ENCODE results near the gene ZBTB7B.

Gene ZBTB7B

DNA sequence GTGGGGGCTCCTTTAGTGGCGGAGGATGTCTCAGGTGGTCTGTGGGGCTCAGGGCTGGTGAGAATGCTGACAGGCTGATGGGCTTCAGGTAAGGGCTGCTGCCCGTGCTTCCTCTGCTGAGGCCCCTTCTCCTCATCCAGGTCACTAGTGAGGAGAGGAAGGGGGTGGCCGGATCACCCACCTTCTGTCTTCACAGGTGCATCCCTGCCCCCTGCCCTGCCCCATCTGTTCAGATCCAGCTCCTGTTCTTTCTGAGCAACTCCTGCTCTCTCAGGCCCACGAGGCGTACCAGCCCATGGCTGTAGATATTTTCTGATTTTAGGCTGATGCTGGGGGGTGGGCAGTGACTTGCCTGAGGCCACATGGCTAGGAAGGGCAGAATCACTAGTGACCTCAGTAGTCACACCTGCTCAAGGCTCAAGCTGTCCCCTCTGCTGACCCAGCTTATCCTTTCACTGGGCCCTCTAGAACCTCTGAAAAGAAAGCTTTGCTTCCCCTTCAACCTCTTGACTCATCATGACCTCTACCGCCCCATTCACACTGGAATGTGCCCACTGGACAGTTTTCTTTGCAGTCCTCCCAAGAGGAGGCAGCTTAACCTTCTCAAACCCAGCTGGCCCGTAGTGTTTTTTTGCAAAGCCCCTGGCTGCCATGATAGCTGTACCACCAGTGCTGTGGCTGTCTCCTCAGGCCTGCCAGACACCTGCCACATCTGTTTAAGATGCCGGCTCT, 16.2 kb downstream of the ZBTB7B start:
- H3K4me1 ChIP-seq (ENCODE audit: low read length) = peaks cover 30% of the 10 kb centered on the region
- peak overlapping the region; percentile 74; the same call in 1 of the 2 replicates for H3K4me3 ChIP-seq (ENCODE audit: low read length)
- H3K9me3 ChIP-seq (ENCODE audit: insufficient read depth, low read length) = no peaks in the 10 kb centered on the region
- no peak overlapping the region for H3K27ac ChIP-seq (ENCODE audit: low read length)
- peaks cover 26% of the 10 kb centered on the region for H3K36me3 ChIP-seq (replicated peaks; ENCODE audit: low read depth, low read length)
- no peak overlapping the region for H3K9ac ChIP-seq (ENCODE audit: low read length)
- H3K4me2 ChIP-seq (ENCODE audit: low read length) = peak overlapping the region; percentile 79; the same call in 1 of the 2 replicates
- H2AFZ ChIP-seq (ENCODE audit: low read depth, low read length) = no peak overlapping the region
- peaks cover 10% of the 10 kb centered on the region for H4K20me1 ChIP-seq (ENCODE audit: insufficient read depth, low read length)
- no peaks in the 10 kb centered on the region for H3K79me2 ChIP-seq (ENCODE audit: low read length)
- TF ChIP-seq, protein P1, sequence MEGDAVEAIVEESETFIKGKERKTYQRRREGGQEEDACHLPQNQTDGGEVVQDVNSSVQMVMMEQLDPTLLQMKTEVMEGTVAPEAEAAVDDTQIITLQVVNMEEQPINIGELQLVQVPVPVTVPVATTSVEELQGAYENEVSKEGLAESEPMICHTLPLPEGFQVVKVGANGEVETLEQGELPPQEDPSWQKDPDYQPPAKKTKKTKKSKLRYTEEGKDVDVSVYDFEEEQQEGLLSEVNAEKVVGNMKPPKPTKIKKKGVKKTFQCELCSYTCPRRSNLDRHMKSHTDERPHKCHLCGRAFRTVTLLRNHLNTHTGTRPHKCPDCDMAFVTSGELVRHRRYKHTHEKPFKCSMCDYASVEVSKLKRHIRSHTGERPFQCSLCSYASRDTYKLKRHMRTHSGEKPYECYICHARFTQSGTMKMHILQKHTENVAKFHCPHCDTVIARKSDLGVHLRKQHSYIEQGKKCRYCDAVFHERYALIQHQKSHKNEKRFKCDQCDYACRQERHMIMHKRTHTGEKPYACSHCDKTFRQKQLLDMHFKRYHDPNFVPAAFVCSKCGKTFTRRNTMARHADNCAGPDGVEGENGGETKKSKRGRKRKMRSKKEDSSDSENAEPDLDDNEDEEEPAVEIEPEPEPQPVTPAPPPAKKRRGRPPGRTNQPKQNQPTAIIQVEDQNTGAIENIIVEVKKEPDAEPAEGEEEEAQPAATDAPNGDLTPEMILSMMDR (IDR thresholded peaks at IDR 0.05; ENCODE audit: low read depth, low read length) = no peak
- no peak for TF ChIP-seq EZH2phosphoT487 (IDR thresholded peaks at IDR 0.05; ENCODE audit: low read depth)
- peaks cover 5% of the 10 kb centered on the region; the same call in 1 of the 2 replicates for H3K27me3 ChIP-seq (ENCODE audit: low read depth, low read length)

DNA sequence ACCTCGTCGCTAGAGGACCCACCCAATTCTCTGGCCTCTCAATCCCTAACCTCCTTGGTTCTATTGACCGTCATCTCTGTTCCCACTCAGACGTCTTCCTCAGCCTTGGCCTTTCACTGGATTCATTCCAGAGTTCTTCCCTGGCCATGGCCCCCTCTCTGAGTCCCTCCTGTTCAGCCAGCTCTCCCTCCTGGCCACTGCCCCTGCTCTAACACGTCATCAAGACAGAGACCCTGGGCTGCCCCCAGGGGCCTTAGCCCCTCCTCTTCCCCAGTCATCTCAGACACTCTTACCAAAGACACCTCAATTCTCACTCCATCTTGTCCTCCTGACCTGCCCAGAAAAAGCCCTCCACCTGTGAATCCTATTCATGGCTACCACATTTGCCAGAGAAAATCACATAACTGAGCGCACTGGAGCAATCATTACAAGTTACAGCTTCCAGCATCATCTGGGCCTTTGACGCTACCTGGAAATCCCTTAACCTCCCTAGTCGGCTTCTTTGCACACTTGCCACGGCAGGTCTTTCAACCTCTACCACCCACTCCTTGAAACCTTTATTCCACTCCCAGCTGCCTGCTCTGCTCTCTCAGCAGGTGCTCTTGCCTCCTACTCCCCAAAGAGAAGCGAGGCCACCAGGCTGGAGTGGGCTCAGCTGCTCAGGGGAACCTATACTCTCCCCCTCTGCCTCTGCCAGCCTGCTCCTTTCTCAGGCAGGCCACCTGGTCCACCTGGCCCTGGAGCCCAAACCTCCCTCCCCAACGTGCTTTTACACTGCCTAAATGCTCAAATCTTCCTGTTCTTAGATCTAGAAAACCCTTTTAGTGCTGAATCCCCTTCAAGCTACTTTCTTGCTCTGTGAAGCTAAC, 17.0 kb downstream of the ZBTB7B start:
- TF ChIP-seq, protein P1 (IDR thresholded peaks at IDR 0.05; ENCODE audit: low read depth, low read length) = no peak
- TF ChIP-seq EZH2phosphoT487 (IDR thresholded peaks at IDR 0.05; ENCODE audit: low read depth) = no peak
- Histone ChIP-seq H3K4me1 (ENCODE audit: low read length) (peaks cover 30% of the 10 kb centered on the region), H3K27ac (ENCODE audit: low read length) (no peak overlapping the region), H3K36me3 (replicated peaks; ENCODE audit: low read depth, low read length) (peaks cover 25% of the 10 kb centered on the region), H3K79me2 (ENCODE audit: low read length) (no peaks in the 10 kb centered on the region), H4K20me1 (ENCODE audit: insufficient read depth, low read length) (0 out of 2 replicates have a peak, but pooled peaks cover 2% of the 10 kb centered on the region), H3K9ac (ENCODE audit: low read length) (no peak overlapping the region), H3K27me3 (ENCODE audit: low read depth, low read length) (peaks cover 5% of the 10 kb centered on the region; the same call in 1 of the 2 replicates), H2AFZ (ENCODE audit: low read depth, low read length) (no peak overlapping the region), H3K4me3 (ENCODE audit: low read length) (no peak overlapping the region), H3K9me3 (ENCODE audit: insufficient read depth, low read length) (no peaks in the 10 kb centered on the region), H3K4me2 (ENCODE audit: low read length) (no peak overlapping the region)

DNA sequence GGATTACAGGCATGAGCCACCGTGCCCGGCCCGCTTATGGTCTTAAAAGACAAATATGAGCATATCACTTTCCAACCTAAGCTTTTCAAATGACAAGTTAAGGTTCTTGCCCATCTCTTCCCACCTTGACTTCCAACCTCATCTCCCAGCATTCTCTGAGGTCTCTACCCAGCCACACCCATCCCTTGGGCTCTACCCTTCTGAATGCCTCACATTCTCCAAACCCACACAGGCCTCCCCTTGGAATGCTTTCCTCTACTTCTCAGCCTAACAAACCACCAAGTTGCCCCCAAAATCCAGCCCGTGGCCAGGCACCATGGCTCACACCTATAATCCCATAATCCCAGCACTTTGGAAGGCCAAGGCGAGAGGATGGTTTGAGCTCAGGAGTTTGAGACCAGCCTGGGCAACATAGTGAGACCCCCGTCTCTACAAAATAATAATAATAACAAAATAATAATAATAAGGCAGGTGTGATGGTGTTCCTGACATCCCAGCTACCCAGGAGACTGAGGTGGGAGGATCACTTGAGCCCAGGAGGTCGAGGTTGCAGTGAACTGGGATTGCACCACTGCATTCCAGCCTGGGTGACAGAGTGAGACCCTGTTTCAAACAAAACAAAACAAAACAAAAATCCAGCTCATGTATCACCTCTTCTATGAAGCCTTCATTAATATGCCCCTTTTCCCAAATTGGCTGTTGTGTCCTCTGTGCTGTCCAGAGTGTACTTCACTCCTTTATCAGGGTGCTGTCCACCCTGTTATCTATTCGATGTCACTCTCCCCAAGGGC, 19.7 kb downstream of the ZBTB7B start:
- Histone ChIP-seq H3K4me3 (ENCODE audit: low read length) (no peak overlapping the region), H3K4me2 (ENCODE audit: low read length) (no peak overlapping the region), H3K27ac (ENCODE audit: low read length) (no peak overlapping the region), H3K9ac (ENCODE audit: low read length) (no peak overlapping the region), H3K9me3 (ENCODE audit: insufficient read depth, low read length) (no peaks in the 10 kb centered on the region), H4K20me1 (ENCODE audit: insufficient read depth, low read length) (no peaks in the 10 kb centered on the region), H2AFZ (ENCODE audit: low read depth, low read length) (no peak overlapping the region), H3K27me3 (ENCODE audit: low read depth, low read length) (peaks cover 8% of the 10 kb centered on the region; the same call in 1 of the 2 replicates), H3K79me2 (ENCODE audit: low read length) (no peaks in the 10 kb centered on the region), H3K36me3 (replicated peaks; ENCODE audit: low read depth, low read length) (peaks cover 5% of the 10 kb centered on the region), H3K4me1 (ENCODE audit: low read length) (peaks cover 12% of the 10 kb centered on the region)
- TF ChIP-seq, protein P1 (IDR thresholded peaks at IDR 0.05; ENCODE audit: low read depth, low read length) = no peak
- no peak for TF ChIP-seq EZH2phosphoT487 (IDR thresholded peaks at IDR 0.05; ENCODE audit: low read depth)
